GM10248 (cell line): ENCODE data around the gene GPR68.
"Not testable (repeated sequence)": the region's sequence is repeated elsewhere in the genome, so short reads cannot be mapped to it uniquely, and the experiment has no call there.

ENCODE experiments used
- CTCF ChIA-PET: fragments of 300-600 bp; sonication (Branson Sonifier 250); formaldehyde crosslinking; extraction: SDS; loops from one replicate; lab custom pipeline; 2021; ENCODE audit warnings: antibody characterized with exemption; lab: Yijun Ruan, JAX
- POLR2A ChIA-PET: fragments of 350-650 bp; sonication (Branson Sonifier 250); formaldehyde crosslinking; extraction: SDS; loops from one replicate; lab custom pipeline; 2020; ENCODE audit warnings: antibody characterized with exemption; lab: Yijun Ruan, JAX
- DNase-seq: peaks from one replicate; pipeline ENCODE4 v3.0.0; 2012; ENCODE audit errors: extremely low spot score
- CTCF ChIP-seq: IDR thresholded peaks from 2 replicates; pipeline ENCODE4 v1.5.1; 2012; ENCODE audit warnings: mild to moderate bottlenecking, low read depth; ENCODE audit errors: extremely low read depth, missing control alignments, control extremely low read depth

The GPR68 gene

GRCh38 chr14:91249841-91250616 is 5.5 kb upstream of the GPR68 start:
- ChIA-PET POLR2A (no interaction called here), CTCF (interaction anchor here (0.7 to 2.4 kb wide), 9 partner anchors 9 to 136 kb away, joined by 3 to 10 read pairs (median 4); partner anchors contain the start of gene DGLUCY)
- DNase-seq = peak; percentile 82
- TF ChIP-seq CTCF = no peak

- ChIA-PET POLR2A (no interaction called here), CTCF (interaction anchor here (1.0 to 4.0 kb wide), 6 partner anchors 8 to 170 kb away, joined by 3 to 22 read pairs (median 4); no protein-coding TSS in a partner anchor)
- DNase-seq = no peak
- TF ChIP-seq CTCF = no peak
These were observed 1.7 kb upstream of the GPR68 start for GRCh38 chr14:91246051-91246852.

GRCh38 chr14:91245616-91246015 is 1.1 kb upstream of the GPR68 start:
- POLR2A ChIA-PET, DNase-seq: not testable (repeated sequence)
- CTCF ChIA-PET = interaction anchor here (1.2 to 4.0 kb wide), 5 partner anchors 10 to 170 kb away, joined by 3 to 22 read pairs (median 4); no protein-coding TSS in a partner anchor

DNA sequence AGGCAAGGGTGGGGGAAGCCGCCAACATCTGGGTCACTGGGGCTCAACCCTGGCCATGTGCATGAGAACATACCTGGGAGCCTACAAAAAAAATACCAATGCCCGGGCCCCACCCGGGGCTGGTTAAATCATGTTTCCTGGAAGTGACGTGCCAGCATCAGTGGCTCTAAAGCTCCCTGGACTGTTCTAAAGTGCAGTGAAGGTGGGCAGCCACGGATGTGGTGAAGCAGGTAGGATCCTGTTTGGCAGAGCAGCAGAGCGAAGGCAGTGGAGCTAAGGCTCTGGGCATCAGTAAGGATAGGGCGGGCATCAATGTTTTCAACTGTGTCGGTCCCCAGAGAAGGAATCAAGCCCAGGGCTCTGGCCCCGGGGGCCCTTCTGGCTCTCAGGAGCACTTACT is 525 bp upstream of the GPR68 start:
- POLR2A ChIA-PET = no interaction called here
- CTCF ChIA-PET = interaction anchor here (1.2 to 4.0 kb wide), 4 partner anchors 12 to 171 kb away, joined by 3 to 22 read pairs (median 10); no protein-coding TSS in a partner anchor
- DNase-seq = no peak
- TF ChIP-seq CTCF = no peak

DNA sequence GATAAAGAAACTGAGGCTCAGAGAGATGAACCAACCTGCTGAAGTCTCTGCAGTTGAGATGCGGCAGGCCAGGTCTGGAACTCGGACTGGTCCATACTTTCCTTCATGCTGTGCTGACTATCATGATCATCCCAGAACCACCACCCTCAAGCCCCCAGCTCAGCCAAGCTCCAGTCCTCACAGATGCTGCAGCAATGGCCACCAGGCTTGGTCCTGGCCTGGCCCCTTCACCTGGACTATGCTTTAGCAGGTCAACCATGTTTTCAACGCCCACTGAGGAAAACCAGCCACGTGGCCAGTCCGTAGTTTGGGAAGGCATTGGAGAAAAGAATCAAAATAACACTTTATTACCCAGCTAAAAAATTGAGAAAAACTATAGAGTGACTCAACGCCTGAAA is 1.4 kb downstream of the GPR68 start:
- ChIA-PET POLR2A (no interaction called here), CTCF (interaction anchor here (1.3 to 3.7 kb wide), 7 partner anchors 9 to 70 kb away, joined by 4 to 22 read pairs (median 6); no protein-coding TSS in a partner anchor)
- no peak for DNase-seq
- no peak for TF ChIP-seq CTCF

- ChIA-PET POLR2A (no interaction called here), CTCF (interaction anchor here (1.3 to 3.7 kb wide), 6 partner anchors 10 to 69 kb away, joined by 4 to 22 read pairs (median 6); no protein-coding TSS in a partner anchor)
- no peak for TF ChIP-seq CTCF
- no peak for DNase-seq
These were observed 1.9 kb downstream of the GPR68 start for GRCh38 chr14:91242635-91243034.
